Peyer's patch (tissue), 4 donors: Measurements from ENCODE around the gene TRMT61B.

ENCODE experiments used
- CTCF ChIP-seq, 6 experiments: fragments of 450-650 bp in 4 of 6; fragments of 200-600 bp in 2 of 6; sonication (generic) in 1 of 6; IDR thresholded peaks; one replicate each; pipeline ENCODE4 v1.5.1; 2017 to 2019; ENCODE audit warnings: antibody characterized with exemption in 6 of 6, mild to moderate bottlenecking in 3 of 6, moderate library complexity in 1 of 6
- POLR2A ChIP-seq, 2 donors: fragments of 450-650 bp; IDR thresholded peaks; one replicate each; pipeline ENCODE4 v1.5.1; 2017; ENCODE audit warnings: antibody characterized with exemption in 2 of 2, mild to moderate bottlenecking in 2 of 2, moderate library complexity in 2 of 2

- TF ChIP-seq POLR2A (IDR thresholded peaks at IDR 0.05), result no peak
- no peak for TF ChIP-seq CTCF (IDR thresholded peaks at IDR 0.05)
Measured at GRCh38 chr2:28855193-28855592, 14.9 kb downstream of the TRMT61B start.
